Measurements from ENCODE around the gene CCNJL. TPM values are rescaled to one million over a fixed set of nuclear protein-coding genes. Genes with fewer than 3 reads are reported as not detected.

Gene CCNJL, protein sequence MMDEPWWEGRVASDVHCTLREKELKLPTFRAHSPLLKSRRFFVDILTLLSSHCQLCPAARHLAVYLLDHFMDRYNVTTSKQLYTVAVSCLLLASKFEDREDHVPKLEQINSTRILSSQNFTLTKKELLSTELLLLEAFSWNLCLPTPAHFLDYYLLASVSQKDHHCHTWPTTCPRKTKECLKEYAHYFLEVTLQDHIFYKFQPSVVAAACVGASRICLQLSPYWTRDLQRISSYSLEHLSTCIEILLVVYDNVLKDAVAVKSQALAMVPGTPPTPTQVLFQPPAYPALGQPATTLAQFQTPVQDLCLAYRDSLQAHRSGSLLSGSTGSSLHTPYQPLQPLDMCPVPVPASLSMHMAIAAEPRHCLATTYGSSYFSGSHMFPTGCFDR
- not detected in 2 replicates for total RNA-seq

DNA sequence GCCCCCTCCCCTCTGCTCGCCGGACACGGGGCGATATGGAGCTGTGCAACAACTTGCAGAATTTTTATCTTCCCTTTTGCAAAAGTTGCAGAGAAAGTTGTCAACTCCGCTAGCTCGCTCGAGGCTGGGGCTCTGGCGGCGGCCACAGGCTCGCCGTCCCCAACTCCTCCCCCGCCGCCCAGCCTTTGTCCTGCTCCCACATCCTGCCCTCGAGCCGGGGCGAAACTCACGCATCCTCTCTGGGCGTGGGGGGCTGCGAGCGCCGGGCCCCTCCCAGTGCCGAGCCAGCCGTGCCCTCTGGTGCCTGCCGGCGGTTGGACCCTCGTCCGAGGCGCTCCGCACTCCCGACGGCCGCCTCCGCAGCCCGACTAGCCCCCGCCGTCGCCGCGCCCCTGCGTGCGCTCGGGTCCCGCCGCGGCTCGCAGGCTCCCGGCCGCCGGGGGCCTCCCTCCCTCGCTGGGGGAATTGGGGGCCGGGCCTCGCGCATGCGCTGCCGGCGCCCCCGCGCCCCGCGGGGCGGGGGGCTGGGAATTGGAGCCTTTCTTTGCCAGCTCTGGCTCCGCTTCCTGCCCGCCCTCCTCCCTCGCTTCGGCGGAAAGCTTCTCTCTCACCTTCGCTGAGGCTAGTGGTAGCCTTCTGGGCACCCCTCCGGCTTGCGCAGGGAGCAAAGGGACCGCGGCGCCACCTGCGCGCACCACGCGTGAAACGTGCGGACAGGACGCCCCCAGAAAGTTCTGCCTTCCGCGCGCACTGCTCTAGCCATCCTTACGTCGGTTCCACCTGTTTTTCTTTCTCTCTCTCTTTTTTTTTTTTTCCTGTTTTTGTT, at the start of gene CCNJL:
Gene CCNJL, minus strand, starts transcription at position 431 of the 826 bp plus-strand sequence. CDS start 641 bp downstream, outside the sequence.
- intact Hi-C loops (cut with micrococcal nuclease), result no loop called here

- intact Hi-C loops (cut with micrococcal nuclease), result no loop called here
Measured at GRCh38 chr5:160361624-160362228, 49.4 kb upstream of the CCNJL start.

GRCh38 chr5:160360310-160360709, 47.9 kb upstream of the CCNJL start:
- intact Hi-C loops (cut with micrococcal nuclease), result no loop called here

GRCh38 chr5:160359816-160360215, 47.5 kb upstream of the CCNJL start:
- intact Hi-C loops (cut with micrococcal nuclease), result no loop called here

- intact Hi-C loops (cut with micrococcal nuclease), result no loop called here
Measured at GRCh38 chr5:160359242-160359641, 46.9 kb upstream of the CCNJL start.

DNA sequence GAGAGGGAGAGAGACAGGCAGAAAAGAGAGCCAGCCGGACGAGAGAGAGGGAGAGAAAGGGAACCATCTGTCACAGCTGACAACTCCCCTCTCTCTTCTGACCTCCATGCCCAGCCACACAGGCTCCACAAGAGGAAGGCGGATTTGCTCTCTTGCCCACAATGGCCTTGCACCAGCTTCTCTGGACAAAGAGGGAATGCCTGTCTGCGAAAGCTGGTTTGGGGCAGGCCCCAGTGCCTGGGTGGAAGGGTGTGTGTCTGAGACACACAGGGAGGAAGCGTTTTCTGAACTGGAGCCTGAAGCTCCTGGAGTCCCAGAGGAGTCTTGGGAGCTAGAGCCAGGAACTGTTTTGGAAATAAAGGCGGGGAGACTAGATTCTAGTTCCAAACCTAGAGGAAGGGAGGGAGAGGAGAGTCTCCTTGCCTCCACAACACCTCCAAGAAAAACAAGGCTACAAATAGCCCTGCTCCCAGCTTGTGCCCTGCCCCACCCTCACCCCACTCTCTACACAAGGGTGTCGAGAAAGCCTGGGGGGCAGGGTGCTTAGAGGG, 45.6 kb upstream of the CCNJL start:
- intact Hi-C loops (cut with micrococcal nuclease), result no loop called here

- intact Hi-C loops (cut with micrococcal nuclease), result no loop called here
Measured at GRCh38 chr5:160357394-160357793, 45.0 kb upstream of the CCNJL start.

GRCh38 chr5:160356550-160357347, 44.4 kb upstream of the CCNJL start:
- intact Hi-C loops (cut with micrococcal nuclease), result no loop called here

DNA sequence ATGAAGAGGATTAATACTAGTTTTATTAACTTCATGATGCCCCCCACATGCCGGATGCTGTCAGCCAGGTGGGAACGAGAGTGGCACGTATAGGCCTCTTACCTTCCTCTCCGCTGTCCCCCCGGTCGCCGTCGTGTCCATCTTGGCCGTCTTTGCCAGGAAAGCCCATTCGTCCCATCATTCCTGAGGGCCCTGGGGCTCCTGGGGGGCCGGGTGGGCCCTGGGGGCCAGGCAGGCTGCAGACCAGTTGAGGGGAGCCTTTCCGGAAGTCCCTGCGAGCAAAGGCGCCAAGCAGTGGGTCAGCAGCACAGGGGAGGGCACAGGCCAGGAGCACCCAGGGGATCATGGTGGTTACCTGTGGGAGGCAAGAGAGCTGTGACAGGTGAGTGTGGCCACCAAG, 42.3 kb upstream of the CCNJL start:
- intact Hi-C loops (cut with micrococcal nuclease), result no loop called here

DNA sequence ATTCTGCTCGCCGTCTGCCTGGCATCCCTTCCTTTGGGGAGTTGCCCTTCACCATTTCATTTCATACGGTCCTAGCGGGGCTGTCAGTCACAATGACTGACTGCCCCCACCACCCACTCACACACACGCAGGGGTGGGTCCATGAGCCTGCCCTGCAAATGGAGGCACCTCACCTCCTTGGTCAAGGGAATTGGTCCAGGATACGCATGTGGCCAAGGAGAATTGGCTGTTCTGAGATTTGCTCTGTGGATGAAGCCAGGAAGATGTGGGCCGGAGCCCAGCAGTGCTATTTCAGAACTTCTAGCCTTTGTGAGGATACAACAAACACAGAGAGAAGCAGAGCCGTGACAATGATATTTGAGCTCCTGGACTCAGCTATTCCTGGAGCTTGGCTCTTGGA, 41.0 kb upstream of the CCNJL start:
- intact Hi-C loops (cut with micrococcal nuclease), result no loop called here

- intact Hi-C loops (cut with micrococcal nuclease), result no loop called here
Measured at GRCh38 chr5:160352308-160352707, 39.9 kb upstream of the CCNJL start.

DNA sequence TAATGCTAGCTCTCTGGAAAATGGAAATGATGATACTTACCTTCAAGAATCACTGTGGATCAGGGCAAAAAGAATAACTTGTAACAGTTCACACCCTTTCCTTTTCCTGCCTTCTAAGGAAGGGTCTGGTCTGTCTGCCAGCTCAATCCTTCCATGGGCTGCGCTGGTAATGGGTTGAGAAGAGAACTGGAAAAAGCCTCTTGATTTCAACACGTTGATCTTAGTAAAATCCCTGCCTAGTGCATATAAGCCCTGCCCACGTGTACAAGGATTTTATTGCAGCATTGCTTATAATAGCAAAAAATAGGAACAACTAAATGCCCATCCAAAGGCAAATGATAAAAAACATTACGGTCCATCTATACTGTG, 37.6 kb upstream of the CCNJL start:
- intact Hi-C loops (cut with micrococcal nuclease), result loop anchor here (10.0 kb wide), 1 partner anchor 835 kb away; no protein-coding TSS in a partner anchor

GRCh38 chr5:160349249-160349934, 37.0 kb upstream of the CCNJL start:
- intact Hi-C loops (cut with micrococcal nuclease), result loop anchor here (10.0 kb wide), 1 partner anchor 835 kb away; no protein-coding TSS in a partner anchor

DNA sequence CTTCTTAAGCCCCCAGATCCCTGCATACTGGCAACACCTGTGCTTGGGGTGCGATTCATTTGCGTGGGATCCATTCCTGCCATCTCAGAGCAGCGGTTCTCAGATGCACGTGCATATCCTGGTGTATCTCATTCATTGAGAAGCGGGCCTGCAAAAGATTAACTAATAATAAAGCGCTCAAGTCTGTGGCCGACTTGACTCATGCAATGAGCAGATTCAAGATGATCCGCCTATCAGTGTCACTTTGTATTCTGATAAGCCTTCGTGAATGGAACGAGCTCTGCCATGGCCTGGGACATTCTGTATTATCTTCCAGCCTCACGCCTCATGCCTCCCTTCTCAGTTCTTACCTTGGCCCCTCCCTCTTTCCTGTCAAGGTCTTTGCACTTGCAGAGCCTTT, 35.7 kb upstream of the CCNJL start:
- intact Hi-C loops (cut with micrococcal nuclease), result loop anchor here (10.0 kb wide), 1 partner anchor 833 kb away; no protein-coding TSS in a partner anchor

- intact Hi-C loops (cut with micrococcal nuclease), result loop anchor here (10.0 kb wide), 1 partner anchor 833 kb away; no protein-coding TSS in a partner anchor
Measured at GRCh38 chr5:160347448-160347847, 35.1 kb upstream of the CCNJL start.

DNA sequence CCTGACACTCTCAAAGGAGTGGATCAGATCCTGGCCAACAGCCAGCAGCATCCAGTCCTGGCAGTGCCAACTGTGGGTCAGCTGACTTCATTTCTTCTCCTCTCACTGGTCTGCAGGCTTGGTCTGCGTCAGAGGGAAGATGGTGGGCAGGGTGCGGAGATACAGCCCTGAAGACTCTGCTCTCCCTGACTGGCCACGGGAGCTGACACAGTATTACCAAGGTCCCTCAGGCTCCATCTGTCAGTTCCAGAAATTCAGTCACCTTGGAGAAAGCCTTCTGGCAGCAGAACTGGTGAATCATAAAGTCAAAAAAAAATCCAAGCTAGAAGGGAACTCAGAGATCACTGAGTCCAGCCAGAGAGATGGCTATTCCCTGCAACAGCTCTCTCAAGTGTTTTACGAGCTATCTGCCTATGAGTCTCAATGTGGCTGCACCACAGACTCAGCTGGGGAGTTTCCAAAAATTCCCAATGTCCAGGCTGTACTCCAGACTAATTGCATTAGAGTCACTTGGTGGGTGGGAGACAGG, 30.1 kb upstream of the CCNJL start:
- intact Hi-C loops (cut with micrococcal nuclease), result loop anchor here (10.0 kb wide), 1 partner anchor 828 kb away; no protein-coding TSS in a partner anchor

DNA sequence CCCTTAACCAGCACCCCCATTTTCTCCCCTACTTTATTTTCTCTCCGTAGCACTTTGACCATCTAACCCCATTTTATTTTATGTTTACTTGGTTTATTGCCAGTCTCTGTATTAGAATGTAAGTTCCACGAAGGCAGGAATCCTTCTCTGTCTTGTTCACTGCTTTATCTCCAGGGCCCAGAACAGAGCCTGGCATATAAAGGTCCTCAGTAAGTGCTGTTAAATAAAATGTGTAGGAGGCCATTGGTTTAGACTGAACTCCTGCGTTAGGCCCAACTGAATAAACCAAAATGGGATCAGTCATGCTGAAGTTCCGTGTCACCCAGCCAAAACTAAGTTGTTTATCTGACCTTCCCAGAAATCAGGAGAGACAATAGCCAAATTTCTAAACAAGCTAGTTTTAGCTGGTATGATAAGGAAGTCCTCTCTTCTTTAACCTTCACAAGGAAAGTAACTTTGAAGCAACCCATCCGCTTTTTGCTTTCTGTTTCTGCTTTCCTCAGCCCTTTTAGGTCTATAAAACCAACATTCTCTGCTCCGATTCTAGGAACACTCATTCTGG, 29.0 kb upstream of the CCNJL start:
- intact Hi-C loops (cut with micrococcal nuclease), result loop anchor here (10.0 kb wide), 1 partner anchor 827 kb away; no protein-coding TSS in a partner anchor

GRCh38 chr5:160340513-160340912, 28.1 kb upstream of the CCNJL start:
- intact Hi-C loops (cut with micrococcal nuclease), result loop anchor here (10.0 kb wide), 1 partner anchor 826 kb away; no protein-coding TSS in a partner anchor

Measured in T-helper 1 cell treated with Interleukin-12 subunit alpha and Interleukin-12 subunit beta and Interleukin-4 antibody, amounts not matched to agents 30 ng/mL and 1 ng/mL, for 36 hours (primary cell).